ENCODE results near the gene PLXDC2.

The PLXDC2 gene

DNA sequence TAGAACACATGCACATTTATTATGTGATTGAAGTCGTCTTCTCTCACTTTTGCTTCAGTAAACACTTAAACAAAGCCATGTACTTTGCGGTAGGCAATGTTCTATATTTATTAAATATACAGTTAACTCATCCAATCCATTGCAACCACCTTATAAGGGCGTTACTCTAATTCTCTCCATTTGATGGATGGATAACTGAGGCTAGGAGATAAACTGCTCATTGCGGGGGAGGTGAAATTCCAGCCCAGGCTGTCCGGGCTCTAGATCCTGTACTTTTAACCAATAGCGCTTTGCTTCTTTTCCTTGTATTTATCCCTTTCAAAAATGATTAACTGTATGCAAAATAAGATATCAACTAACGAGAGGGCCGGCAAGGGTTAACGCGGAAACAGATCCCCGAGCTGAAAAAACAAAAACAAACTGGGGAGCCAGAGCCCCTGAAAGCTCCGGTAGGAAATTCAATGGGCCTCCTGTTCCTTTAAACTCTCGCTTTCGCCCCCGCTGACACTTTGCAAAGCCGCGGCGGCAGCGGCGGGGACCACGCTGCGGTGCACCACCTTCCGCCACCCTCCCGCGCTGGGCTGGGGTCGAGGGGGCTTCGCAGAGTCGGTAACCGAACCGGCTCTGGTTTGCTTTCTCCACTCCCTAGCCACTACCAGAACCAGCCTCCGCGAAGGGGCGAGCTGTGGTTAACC, 1.0 kb upstream of the PLXDC2 start:
- H3K27ac ChIP-seq (ENCODE audit: low read depth, low read length): no peak overlapping the region

DNA sequence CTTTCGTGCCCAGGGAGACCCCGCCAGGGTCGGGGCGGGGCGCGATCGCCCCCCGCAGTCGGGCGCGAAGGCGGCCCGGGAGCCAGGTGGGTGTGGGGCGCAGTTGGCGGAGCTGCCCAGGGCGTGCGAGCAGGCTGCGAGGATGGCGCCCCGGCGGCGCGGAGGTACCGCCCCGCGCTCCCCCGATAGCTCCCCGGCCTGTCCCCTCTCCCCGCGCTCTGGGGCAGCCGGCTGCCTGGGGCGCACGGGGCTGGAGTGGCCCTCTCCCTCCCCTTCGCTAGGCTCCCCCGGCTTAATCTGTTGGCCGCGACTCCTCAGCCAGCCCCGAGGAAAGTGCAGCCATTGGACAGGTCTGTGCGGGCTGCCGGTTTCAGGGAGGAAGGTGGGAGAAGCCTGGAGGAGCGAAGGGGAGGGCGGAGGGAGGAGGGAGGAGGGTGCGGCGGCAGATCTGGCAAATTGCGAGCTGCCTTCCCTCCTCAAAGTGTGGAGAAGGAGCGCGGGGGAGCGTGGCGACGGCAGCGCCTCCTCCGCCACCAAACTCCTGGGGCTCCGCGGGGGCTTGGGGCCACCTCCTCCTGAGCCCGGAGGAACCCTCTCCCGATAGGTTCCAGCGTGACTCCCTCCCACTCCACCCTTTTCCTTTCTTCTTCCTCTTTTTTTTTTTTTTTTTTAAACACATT, 361 bp upstream of the PLXDC2 start:
- Histone ChIP-seq H3K79me2 (ENCODE audit: control insufficient read depth, low read length) (no peaks in the 10 kb centered on the region), H3K27ac (ENCODE audit: low read depth, low read length) (no peak overlapping the region), H3K9me3 (ENCODE audit: control insufficient read depth, insufficient read depth, low read length) (no peaks in the 10 kb centered on the region; the same call in 1 of the 2 replicates), H3F3A (ENCODE audit: control insufficient read depth, insufficient read depth) (no peaks in the 10 kb centered on the region), H3K4me2 (ENCODE audit: low read length) (no peak overlapping the region), H3K36me3 (ENCODE audit: control insufficient read depth, low read length) (no peaks in the 10 kb centered on the region), H3K9me2 (replicated peaks; ENCODE audit: control insufficient read depth, low read length) (no peaks in the 10 kb centered on the region), H3K27me3 (ENCODE audit: control insufficient read depth, low read length) (no peaks in the 10 kb centered on the region), H4K20me1 (ENCODE audit: control insufficient read depth, insufficient read depth, low read depth, low read length) (no peaks in the 10 kb centered on the region), H3K4me1 (ENCODE audit: control insufficient read depth, low read length) (no peaks in the 10 kb centered on the region), H3K4me3 (ENCODE audit: low read length) (no peak overlapping the region)
- no peak for TF ChIP-seq EZH2phosphoT487 (IDR thresholded peaks at IDR 0.05; ENCODE audit: borderline replicate concordance, low read length)
- TF ChIP-seq, protein P1, sequence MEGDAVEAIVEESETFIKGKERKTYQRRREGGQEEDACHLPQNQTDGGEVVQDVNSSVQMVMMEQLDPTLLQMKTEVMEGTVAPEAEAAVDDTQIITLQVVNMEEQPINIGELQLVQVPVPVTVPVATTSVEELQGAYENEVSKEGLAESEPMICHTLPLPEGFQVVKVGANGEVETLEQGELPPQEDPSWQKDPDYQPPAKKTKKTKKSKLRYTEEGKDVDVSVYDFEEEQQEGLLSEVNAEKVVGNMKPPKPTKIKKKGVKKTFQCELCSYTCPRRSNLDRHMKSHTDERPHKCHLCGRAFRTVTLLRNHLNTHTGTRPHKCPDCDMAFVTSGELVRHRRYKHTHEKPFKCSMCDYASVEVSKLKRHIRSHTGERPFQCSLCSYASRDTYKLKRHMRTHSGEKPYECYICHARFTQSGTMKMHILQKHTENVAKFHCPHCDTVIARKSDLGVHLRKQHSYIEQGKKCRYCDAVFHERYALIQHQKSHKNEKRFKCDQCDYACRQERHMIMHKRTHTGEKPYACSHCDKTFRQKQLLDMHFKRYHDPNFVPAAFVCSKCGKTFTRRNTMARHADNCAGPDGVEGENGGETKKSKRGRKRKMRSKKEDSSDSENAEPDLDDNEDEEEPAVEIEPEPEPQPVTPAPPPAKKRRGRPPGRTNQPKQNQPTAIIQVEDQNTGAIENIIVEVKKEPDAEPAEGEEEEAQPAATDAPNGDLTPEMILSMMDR (IDR thresholded peaks at IDR 0.05; ENCODE audit: low read depth, low read length, poor library complexity, severe bottlenecking): no peak

More for the DNA sequence above, 1.0 kb upstream of the PLXDC2 start:
- TF ChIP-seq EZH2phosphoT487 (IDR thresholded peaks at IDR 0.05; ENCODE audit: borderline replicate concordance, low read length): no peak
- TF ChIP-seq, protein P1 (IDR thresholded peaks at IDR 0.05; ENCODE audit: low read depth, low read length, poor library complexity, severe bottlenecking): no peak
- Histone ChIP-seq H3K4me1 (ENCODE audit: control insufficient read depth, low read length) (no peaks in the 10 kb centered on the region), H3K9me2 (replicated peaks; ENCODE audit: control insufficient read depth, low read length) (no peaks in the 10 kb centered on the region), H3K27me3 (ENCODE audit: control insufficient read depth, low read length) (no peaks in the 10 kb centered on the region), H3K79me2 (ENCODE audit: control insufficient read depth, low read length) (no peaks in the 10 kb centered on the region), H3K4me2 (ENCODE audit: low read length) (no peak overlapping the region), H3K9me3 (ENCODE audit: control insufficient read depth, insufficient read depth, low read length) (no peaks in the 10 kb centered on the region; the same call in 1 of the 2 replicates), H4K20me1 (ENCODE audit: control insufficient read depth, insufficient read depth, low read depth, low read length) (no peaks in the 10 kb centered on the region), H3F3A (ENCODE audit: control insufficient read depth, insufficient read depth) (no peaks in the 10 kb centered on the region), H3K36me3 (ENCODE audit: control insufficient read depth, low read length) (no peaks in the 10 kb centered on the region), H3K4me3 (ENCODE audit: low read length) (no peak overlapping the region)

DNA sequence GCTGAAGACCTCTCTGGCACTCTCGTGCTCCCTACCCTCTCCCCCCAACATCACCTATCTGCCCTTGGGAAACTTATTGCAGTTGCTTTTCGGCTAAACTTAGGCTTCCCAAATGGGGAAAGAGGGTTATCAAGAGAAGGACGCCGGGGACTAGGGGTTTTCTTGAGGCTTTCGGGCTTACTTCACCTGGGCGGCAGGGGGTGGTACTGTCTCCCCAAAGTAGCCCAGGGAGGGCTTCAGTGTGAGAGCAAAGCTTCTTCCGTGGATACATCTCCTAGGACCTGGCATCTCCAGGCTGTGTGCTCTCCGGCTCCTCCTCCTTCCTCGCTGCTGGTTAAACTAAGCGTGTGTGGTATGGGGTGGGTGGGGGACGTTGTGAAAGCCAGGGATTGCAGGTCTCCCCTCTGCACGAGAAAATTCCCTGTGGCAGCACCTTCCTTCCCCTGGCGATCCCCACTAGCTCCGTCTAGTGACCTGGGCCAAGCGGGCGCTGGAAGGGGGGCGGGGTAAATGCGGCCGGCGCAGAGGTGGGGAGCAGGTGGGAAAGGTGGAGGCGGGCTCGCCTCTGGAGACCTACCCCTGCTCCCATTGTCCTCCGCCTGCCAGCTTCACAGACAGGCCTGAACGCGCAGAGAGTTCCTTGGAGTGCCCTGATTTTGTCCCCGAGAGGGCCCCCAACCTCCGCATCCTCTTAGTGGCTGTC, 1.1 kb downstream of the PLXDC2 start:
- Histone ChIP-seq H3F3A (ENCODE audit: control insufficient read depth, insufficient read depth) (no peaks in the 10 kb centered on the region), H4K20me1 (ENCODE audit: control insufficient read depth, insufficient read depth, low read depth, low read length) (no peaks in the 10 kb centered on the region), H3K79me2 (ENCODE audit: control insufficient read depth, low read length) (no peaks in the 10 kb centered on the region), H3K9me2 (replicated peaks; ENCODE audit: control insufficient read depth, low read length) (no peaks in the 10 kb centered on the region), H3K4me3 (ENCODE audit: low read length) (no peak overlapping the region), H3K9me3 (ENCODE audit: control insufficient read depth, insufficient read depth, low read length) (no peaks in the 10 kb centered on the region; the same call in 1 of the 2 replicates), H3K27me3 (ENCODE audit: control insufficient read depth, low read length) (no peaks in the 10 kb centered on the region), H3K4me1 (ENCODE audit: control insufficient read depth, low read length) (no peaks in the 10 kb centered on the region), H3K27ac (ENCODE audit: low read depth, low read length) (no peak overlapping the region), H3K4me2 (ENCODE audit: low read length) (no peak overlapping the region), H3K36me3 (ENCODE audit: control insufficient read depth, low read length) (no peaks in the 10 kb centered on the region)
- TF ChIP-seq, protein P1 (IDR thresholded peaks at IDR 0.05; ENCODE audit: low read depth, low read length, poor library complexity, severe bottlenecking): no peak
- TF ChIP-seq EZH2phosphoT487 (IDR thresholded peaks at IDR 0.05; ENCODE audit: borderline replicate concordance, low read length): no peak
